Thoracic aorta (tissue), 2 donors: ENCODE measurements around the gene MPST. TPM values are rescaled to one million over a fixed set of nuclear protein-coding genes. Genes with fewer than 3 reads are reported as not detected.
A peak's percentile ranks its signal among the peaks of the same experiment; 100 is the strongest.

Experiments used
- ATAC-seq: fragments of 150-250 bp; one replicate; pipeline ENCODE4 v1.8.0; 2017; ENCODE audit warnings: low read depth; ENCODE audit not compliant: insufficient number of reproducible peaks, low FRiP score
- DNase-seq: peaks from one replicate; pipeline ENCODE4 v3.0.0-alpha.2; 2020; ENCODE audit warnings: low spot score
- H3K27ac ChIP-seq, 2 donors: fragments of 200-600 bp; sonication (generic); 1 replicate in 1 of 2; 2 replicates in 1 of 2; pipeline ENCODE4 v1.5.1; 2016; ENCODE audit warnings: mild to moderate bottlenecking in 2 of 2, moderate library complexity in 2 of 2
- H3K27me3 ChIP-seq: fragments of 200-600 bp; sonication (generic); replicated peaks from 2 replicates; pipeline ENCODE4 v1.6.0; 2016; ENCODE audit warnings: mild to moderate bottlenecking; ENCODE audit not compliant: insufficient read depth
- H3K36me3 ChIP-seq: fragments of 200-600 bp; sonication (generic); one replicate; pipeline ENCODE4 v1.5.1; 2016
- H3K4me1 ChIP-seq, 2 donors: fragments of 200-600 bp; sonication (generic); 1 replicate in 1 of 2; 2 replicates in 1 of 2; pipeline versions ENCODE4 v1.5.1 to v1.6.0; 2016; ENCODE audit warnings: low read depth in 2 of 2, mild to moderate bottlenecking in 1 of 2; ENCODE audit not compliant: control insufficient read depth in 1 of 2
- H3K4me3 ChIP-seq: fragments of 200-600 bp; sonication (generic); 2 replicates; pipeline ENCODE4 v1.5.1; 2016; ENCODE audit warnings: mild to moderate bottlenecking
- H3K9me3 ChIP-seq: fragments of 200-600 bp; sonication (generic); 2 replicates; pipeline ENCODE4 v1.5.1; 2016
- total RNA-seq, 2 donors: library from RNA; depleted of rRNA; stranded (reverse); fragments of >200 nt; gene quantifications; one replicate each; pipeline versions ENCODE4 v1.1.0 to v1.2.3, GENCODE V29; 2016
- TF ChIP-seq, protein P1 (sequence below): fragments of 200-600 bp; sonication (generic); IDR thresholded peaks from one replicate; pipeline ENCODE4 v1.5.1; 2019; ENCODE audit warnings: antibody characterized with exemption

Gene MPST
- total RNA-seq, 2 donors from 2014 or later, result 70.1 to 108 TPM

- DNase-seq (no peak), ATAC-seq (no peak)
- TF ChIP-seq, protein P1, sequence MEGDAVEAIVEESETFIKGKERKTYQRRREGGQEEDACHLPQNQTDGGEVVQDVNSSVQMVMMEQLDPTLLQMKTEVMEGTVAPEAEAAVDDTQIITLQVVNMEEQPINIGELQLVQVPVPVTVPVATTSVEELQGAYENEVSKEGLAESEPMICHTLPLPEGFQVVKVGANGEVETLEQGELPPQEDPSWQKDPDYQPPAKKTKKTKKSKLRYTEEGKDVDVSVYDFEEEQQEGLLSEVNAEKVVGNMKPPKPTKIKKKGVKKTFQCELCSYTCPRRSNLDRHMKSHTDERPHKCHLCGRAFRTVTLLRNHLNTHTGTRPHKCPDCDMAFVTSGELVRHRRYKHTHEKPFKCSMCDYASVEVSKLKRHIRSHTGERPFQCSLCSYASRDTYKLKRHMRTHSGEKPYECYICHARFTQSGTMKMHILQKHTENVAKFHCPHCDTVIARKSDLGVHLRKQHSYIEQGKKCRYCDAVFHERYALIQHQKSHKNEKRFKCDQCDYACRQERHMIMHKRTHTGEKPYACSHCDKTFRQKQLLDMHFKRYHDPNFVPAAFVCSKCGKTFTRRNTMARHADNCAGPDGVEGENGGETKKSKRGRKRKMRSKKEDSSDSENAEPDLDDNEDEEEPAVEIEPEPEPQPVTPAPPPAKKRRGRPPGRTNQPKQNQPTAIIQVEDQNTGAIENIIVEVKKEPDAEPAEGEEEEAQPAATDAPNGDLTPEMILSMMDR, result no peak
- Histone ChIP-seq H3K4me1 (peaks cover 2 to 6% of the 10 kb centered on the region in 2 donors), H3K9me3 (no peaks in the 10 kb centered on the region), H3K4me3 (no peak overlapping the region), H3K27ac (no peak overlapping the region), H3K36me3 (no peaks in the 10 kb centered on the region), H3K27me3 (no peaks in the 10 kb centered on the region)
These were observed 27.5 kb downstream of the MPST start for GRCh38 chr22:37047006-37047405.

DNA sequence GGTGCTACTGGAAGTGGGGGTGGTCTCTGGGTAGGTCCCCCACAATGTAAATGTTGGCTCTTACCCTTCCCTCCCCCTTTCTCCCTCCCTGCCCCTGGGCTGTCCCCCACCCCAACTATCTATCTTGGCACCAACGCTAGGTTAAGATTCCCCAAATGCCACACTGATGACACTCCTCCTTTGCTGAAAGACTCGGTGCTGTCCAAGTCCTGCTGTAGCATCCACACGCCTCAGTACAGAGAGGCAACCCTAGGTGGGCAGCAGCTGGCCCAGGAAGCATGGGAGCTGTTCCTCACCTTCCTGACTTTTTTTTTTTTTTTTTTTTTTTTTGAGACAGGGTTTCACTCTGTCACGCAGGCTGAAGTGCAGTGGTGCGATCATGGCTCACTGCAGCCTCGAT lies 28.6 kb downstream of the MPST start:
- H3K27ac ChIP-seq, result no peak overlapping the region
- no peak overlapping the region for H3K4me3 ChIP-seq
- no peak for ATAC-seq
- H3K27me3 ChIP-seq, result no peaks in the 10 kb centered on the region
- TF ChIP-seq, protein P1, result no peak
- no peaks in the 10 kb centered on the region for H3K36me3 ChIP-seq
- no peaks in the 10 kb centered on the region for H3K9me3 ChIP-seq
- DNase-seq, result no peak
- H3K4me1 ChIP-seq, result peaks cover 11 to 13% of the 10 kb centered on the region in 2 donors

GRCh38 chr22:37049224-37049623 lies 29.7 kb downstream of the MPST start:
- no peaks in the 10 kb centered on the region for H3K36me3 ChIP-seq
- H3K27ac ChIP-seq, result no peak overlapping the region
- no peak for ATAC-seq
- H3K27me3 ChIP-seq, result no peaks in the 10 kb centered on the region
- H3K4me3 ChIP-seq, result no peak overlapping the region
- DNase-seq, result no peak
- H3K4me1 ChIP-seq, result peaks cover 11 to 13% of the 10 kb centered on the region in 2 donors
- no peaks in the 10 kb centered on the region for H3K9me3 ChIP-seq
- TF ChIP-seq, protein P1, result no peak

DNA sequence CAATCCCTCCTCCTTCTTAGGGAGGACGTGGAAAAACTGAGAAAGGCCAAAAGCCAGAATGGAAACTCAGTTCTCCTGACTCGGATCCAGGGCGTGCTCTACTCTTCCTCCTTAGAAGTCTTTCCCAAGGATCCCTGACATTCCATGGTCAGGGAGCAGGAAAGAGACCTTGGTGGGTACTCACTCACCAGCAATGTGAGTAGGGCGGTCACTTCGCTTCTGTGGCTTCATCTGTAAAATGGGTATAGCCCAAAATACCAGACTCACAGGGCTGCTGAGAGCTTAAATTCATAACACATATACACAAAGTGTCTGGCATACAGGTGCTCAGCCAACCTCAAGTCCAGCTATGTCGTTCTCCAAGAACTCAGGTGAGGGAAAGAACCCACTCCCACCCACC lies 31.4 kb downstream of the MPST start:
- H3K27me3 ChIP-seq, result no peaks in the 10 kb centered on the region
- no peak for DNase-seq
- H3K4me3 ChIP-seq, result peak overlapping the region; percentile 86
- H3K36me3 ChIP-seq, result peaks cover 8% of the 10 kb centered on the region
- H3K27ac ChIP-seq, result no peak overlapping the region
- H3K4me1 ChIP-seq, result peaks cover 11 to 13% of the 10 kb centered on the region in 2 donors
- no peaks in the 10 kb centered on the region for H3K9me3 ChIP-seq
- TF ChIP-seq, protein P1, result no peak
- ATAC-seq, result no peak

DNA sequence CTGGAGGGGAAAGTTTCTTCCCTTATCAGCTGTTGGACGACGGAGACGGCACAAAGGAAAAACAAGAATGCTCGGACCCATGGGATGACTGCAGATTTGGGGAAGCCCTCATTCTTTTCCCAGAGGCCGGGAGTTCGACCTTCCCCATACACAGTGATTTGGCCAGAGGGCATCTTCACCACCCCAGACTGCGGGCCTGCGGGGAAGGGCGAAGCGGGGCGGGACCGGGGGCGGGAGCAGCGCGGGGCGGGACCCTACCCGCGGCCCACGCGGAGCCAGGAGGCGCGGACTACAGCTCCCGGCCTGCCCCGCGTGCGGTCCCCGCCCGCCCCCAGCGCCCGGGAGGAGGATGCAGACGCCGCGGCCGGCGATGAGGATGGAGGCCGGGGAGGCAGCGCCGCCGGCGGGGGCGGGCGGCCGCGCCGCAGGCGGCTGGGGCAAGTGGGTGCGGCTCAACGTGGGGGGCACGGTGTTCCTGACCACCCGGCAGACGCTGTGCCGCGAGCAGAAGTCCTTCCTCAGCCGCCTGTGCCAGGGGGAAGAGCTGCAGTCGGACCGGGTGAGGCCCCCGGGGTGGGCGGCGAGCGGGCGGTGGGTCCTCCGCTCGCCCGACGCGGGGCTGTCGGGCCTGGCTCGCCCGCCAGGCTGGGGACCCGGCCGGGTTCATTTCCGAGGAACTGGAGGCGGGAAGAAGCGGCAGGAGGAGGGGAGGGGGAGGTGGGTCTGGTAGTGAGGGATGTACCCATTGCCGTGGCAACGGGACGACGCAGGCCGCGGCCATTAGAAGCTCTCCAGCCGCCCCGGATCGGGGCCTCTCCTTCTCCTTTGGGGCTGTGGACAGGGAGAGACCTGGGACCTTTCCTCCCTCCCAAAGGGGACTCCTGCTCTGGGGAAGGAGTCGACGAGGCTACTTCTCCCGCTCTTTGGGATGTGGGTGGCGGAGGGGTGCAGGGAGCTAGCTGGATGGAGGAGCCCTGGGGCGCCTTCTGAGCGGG lies 32.1 kb downstream of the MPST start, which contains the start of gene KCTD17:
TSS of gene KCTD17 (plus strand) at position 352 of the 995 bp plus-strand sequence. CDS start at position 371, 19 bp downstream.
- TF ChIP-seq, protein P1, result no peak
- ATAC-seq (peak; percentile 23), DNase-seq (no peak)
- Histone ChIP-seq H3K9me3 (no peaks in the 10 kb centered on the region), H3K4me3 (peak within 1 kb of the TSS; percentile 86), H3K4me1 (peaks cover 11 to 13% of the 10 kb centered on the region in 2 donors), H3K27ac (no peak within 1 kb of the TSS), H3K36me3 (peaks cover 16% of the 10 kb centered on the region), H3K27me3 (no peaks in the 10 kb centered on the region)
